GM12873 (cell line): ENCODE results near the gene GPR146.

Experiments
- TF ChIP-seq, protein P1 (sequence below): IDR thresholded peaks from 2 replicates; pipeline ENCODE4 v1.5.1; 2012; ENCODE audit warnings: low read depth, mild to moderate bottlenecking, moderate library complexity, low read length, control low read depth; ENCODE audit not compliant: insufficient read depth; ENCODE audit errors: missing control alignments

GPR146 gene

DNA sequence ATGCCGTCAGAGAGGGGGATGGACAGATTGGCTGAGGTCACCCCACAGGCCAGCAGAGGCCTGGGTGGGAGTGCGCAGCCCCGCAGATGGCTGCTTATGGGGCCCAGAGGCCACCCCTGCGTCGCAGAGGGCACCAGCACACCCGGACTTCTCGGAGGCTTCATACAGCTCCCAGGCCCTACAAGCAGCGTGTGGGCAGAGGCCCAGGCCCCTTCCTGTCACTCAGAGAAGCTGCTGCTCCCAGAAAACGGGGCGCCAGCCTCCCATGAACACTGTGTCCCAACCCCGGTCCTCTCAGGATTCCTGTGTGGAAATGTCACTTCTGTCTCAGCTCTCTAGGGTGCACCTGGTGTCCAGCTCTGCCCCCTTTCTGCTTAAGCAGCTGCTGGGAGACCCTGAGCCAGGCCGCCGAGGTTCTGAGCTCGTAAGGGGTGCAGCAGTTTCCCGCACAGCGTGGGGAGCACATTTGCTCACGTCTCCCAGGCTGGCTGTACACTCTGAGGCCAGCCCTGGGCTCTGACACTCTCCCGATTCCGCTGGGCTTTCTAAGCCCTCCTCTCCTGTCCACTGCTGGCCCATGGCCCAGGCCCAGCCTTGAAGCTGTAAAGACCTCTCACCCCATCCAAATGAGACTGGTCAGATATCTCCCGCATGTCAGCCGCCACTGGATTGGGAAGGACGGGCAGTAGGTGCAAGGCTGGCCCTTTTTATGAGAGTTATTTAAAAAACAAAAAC lies 6.8 kb downstream of the GPR146 start:
- TF ChIP-seq, protein P1, sequence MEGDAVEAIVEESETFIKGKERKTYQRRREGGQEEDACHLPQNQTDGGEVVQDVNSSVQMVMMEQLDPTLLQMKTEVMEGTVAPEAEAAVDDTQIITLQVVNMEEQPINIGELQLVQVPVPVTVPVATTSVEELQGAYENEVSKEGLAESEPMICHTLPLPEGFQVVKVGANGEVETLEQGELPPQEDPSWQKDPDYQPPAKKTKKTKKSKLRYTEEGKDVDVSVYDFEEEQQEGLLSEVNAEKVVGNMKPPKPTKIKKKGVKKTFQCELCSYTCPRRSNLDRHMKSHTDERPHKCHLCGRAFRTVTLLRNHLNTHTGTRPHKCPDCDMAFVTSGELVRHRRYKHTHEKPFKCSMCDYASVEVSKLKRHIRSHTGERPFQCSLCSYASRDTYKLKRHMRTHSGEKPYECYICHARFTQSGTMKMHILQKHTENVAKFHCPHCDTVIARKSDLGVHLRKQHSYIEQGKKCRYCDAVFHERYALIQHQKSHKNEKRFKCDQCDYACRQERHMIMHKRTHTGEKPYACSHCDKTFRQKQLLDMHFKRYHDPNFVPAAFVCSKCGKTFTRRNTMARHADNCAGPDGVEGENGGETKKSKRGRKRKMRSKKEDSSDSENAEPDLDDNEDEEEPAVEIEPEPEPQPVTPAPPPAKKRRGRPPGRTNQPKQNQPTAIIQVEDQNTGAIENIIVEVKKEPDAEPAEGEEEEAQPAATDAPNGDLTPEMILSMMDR, result no peak

DNA sequence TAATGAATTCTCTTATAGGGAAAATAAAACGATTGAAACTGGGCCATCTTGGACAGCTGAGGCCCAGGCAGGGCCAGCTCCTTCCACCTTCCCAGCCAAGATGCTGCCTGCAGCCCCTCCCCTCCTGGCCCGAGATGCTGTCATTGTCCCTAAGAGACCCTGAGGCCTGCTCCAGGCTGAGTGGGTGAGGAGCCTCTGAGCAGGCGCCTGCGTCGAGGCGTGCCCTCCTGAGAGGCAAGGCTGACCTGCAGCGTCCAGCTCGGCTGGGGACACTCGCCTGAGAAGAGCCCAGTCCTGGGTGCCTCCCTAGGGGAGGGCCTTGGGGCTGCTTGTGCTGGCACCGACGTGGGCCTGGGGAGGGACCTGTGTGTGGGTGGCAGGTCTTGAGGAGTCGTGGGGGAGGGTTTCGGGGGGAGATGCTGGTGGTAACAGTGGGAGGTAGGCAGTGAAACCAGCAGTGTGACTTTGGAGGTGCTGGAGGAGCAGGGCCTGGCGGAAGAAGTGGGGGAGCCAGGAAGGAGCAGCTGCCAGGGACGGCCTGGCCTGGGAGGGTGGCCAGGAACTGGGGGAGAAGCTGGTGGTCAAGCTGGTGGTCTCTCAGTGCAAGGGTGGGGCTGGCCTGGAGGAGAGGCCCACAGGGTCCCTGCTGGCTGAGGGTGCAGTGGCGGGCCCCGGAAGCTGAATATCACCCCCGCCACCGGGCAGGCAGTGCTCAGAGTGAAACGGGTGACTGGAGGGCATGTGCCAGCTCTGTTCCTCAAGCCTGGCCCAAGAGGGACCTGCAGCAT lies 7.9 kb downstream of the GPR146 start:
- TF ChIP-seq, protein P1, result no peak

DNA sequence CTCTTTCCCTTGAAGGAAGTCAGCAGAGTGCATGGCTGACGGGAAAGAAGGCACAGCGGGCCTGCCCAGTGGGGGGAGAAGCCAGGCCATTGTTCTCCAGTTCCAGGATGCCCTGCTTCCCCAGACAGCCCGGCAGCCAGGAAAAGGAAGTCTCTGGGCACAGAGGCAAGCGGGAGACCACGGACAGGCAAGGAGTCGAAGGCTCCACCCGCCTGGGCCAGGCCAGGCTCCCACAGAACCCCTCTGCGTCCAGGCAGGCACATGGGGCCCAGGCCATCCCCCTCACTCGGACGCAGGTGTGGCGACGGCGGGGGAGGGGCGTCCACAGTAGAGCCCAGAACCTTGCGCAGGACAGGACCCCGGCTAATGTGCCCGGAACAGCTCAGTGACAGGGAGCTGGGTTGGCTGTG lies 8.7 kb downstream of the GPR146 start:
- TF ChIP-seq, protein P1, result no peak

DNA sequence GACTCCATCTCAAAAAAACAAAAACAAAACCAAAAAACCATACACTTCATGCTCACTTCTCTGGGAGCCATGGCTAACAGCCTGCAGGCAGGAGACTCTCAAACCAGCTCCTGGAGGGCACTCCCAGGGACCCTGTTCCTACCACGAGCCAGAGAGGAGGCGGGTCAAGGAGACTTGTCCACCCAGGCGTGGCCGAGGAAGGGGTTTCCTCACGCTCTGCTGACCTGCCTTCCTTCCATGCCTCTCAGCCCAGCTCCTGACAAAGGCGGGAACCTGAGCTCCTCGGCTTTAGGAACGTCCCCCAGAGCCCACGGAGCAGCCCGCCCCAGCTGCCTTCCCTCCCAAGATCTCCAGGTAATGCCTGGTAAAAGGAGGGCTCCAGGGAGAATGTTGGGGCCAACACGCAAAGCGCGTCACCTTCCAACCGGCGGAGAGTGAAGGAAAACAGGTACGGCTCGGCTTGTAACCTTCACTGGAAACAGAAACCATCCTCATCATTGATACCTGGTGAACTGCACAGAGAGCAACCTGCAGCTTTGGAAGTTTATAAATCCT lies 9.5 kb downstream of the GPR146 start:
- TF ChIP-seq, protein P1, result no peak

DNA sequence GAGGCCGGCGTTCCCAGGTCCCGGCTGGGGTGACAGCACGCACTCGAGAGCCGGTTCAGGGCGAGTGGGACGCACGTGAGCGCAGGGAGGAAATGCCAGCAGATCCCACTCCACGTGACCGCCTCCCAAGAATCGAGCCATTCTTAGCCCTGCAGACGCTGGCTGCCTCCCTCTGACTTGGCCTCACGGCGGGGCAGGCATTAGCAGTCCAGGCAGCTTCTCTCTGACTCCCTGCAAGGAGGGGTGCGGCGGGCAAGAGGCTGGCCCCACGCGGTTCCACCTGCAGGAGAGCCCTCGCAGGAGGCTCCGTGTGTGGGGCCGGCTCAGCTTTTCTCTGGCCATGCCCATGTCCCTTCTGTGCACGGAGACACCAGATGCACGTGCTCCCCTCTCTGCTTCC lies 10.1 kb downstream of the GPR146 start:
- TF ChIP-seq, protein P1, result no peak

DNA sequence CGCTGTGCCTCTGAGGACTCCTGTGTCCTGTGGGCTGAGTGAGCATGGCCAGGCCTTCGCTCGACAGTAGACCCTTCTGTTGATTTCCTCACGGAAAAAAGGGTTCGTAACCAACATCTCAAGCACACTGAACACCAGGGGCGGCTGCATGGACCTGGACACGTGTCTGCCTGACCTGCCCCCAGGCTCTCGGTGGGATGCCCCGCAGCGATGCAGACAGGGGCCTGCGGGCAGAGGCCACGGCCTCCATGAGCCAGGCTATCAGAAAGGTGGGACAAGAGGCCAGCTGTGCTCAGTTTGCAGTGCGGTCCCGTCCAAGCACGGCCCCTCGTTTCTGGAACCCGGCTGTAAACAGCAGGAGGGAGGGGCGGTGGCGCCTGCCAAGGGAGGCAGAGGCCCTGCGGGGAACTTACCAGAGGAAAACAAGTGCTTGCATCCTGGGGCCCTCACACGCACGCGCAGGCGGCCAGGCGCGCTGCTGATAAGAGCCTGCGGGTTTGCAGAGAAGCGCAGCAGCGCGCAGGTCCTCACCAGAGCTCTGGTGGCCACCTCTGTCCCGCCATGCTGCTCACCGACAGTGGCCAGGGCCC lies 10.6 kb downstream of the GPR146 start:
- TF ChIP-seq, protein P1, result no peak

DNA sequence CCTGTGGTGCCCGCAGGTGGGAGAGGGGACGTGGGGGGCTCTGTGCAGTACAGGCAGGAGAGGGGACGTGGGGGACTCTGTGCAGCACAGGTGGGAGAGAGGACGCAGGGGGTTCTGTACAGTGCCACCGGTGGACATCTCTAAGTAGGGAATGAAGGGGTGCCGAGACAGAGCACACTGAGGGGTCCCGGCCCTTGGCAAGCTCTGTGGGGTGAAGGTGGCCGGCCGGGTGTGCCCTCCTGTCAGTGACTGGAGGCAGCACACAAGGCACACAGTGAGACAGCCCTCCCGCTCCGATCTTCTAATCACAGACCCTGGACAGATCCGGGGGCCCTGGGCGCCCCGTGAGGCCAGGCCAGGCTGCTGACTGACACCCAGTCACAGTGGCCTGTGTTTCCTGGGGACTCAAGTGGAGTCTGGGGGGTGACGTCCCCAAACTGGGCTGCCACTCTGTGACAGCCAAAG lies 11.2 kb downstream of the GPR146 start:
- TF ChIP-seq, protein P1, result no peak
